Measurements from ENCODE around the gene PARVB.

Gene PARVB

DNA sequence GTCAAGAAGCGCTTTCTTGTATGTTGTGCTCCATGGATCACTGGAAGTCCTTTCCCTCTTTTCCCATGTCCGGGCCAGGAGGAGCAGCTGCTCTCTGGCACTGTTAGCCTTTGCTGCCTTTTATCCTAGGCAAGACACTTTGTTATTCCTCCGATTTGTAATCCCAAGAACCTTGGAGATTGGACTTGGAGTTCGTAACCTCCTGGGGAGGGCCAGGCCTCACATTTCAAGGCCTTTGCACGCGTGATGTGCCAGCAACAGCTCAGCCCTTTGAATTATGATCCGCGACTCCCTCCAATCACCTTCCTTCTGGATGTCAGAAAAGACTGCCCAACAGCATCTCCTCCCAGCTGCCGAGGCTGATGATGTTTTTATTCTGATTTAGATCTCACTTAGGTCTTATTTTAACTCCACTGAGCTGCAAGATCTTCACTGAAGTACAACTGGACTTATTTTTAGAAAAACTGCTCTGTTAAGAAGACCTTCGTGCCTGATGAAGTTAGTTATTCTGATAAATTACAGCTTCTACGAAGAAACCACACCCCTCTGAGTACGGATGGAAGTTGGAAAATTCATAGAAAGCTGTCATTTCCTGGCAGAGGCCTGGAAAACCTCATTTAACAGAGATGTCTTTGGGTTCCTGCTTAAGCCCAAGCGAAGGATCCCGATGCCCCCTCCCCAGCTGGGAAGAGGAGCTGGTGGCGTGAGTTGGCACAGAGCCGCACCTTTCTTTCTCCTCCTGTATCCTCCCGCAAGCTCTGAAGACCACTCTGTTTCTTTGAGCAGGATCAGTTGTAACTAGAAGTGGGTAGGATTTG is 62.4 kb downstream of the PARVB start:
- DNase-seq (ENCODE audit: low read depth), result peak; percentile 22
- TF ChIP-seq, protein P1, sequence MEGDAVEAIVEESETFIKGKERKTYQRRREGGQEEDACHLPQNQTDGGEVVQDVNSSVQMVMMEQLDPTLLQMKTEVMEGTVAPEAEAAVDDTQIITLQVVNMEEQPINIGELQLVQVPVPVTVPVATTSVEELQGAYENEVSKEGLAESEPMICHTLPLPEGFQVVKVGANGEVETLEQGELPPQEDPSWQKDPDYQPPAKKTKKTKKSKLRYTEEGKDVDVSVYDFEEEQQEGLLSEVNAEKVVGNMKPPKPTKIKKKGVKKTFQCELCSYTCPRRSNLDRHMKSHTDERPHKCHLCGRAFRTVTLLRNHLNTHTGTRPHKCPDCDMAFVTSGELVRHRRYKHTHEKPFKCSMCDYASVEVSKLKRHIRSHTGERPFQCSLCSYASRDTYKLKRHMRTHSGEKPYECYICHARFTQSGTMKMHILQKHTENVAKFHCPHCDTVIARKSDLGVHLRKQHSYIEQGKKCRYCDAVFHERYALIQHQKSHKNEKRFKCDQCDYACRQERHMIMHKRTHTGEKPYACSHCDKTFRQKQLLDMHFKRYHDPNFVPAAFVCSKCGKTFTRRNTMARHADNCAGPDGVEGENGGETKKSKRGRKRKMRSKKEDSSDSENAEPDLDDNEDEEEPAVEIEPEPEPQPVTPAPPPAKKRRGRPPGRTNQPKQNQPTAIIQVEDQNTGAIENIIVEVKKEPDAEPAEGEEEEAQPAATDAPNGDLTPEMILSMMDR (IDR thresholded peaks at IDR 0.05; ENCODE audit: low read length, missing control alignments), result no peak
- no peak overlapping the region for H3K4me3 ChIP-seq (replicated peaks; ENCODE audit: low read depth, low read length)

- no peak for DNase-seq (ENCODE audit: low read depth)
- no peak overlapping the region for H3K4me3 ChIP-seq (replicated peaks; ENCODE audit: low read depth, low read length)
- TF ChIP-seq, protein P1 (IDR thresholded peaks at IDR 0.05; ENCODE audit: low read length, missing control alignments), result no peak
Observed at GRCh38 chr22:44087089-44087430, 63.0 kb downstream of the PARVB start.

DNA sequence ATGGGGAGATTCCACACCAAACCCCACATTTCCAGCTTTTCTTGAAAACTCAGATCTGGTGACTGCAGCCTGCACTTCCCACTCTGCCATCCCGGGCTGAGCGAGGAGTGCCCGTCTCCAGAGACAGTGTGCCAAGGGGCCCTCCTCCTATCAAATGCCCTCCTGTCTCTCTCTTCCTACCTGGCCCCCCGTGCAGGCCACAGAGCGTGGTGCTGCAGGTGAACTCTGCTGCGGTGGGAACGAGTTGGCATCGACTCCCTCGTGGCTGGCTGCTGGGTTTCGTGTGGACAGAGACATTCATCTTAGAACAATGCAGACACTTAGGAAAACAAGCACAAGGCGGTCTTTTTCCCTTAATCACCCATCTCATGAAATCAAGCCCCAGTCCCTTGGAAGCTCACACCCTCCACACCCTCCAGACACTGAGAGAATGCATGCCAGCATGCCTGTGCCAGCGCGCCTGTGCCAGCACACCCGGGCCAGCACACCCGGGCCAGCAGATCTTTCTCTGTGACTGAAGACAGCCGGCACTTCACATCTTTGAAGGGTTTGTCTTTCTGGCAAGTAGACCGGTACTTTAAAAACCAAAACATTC is 65.0 kb downstream of the PARVB start:
- TF ChIP-seq, protein P1 (IDR thresholded peaks at IDR 0.05; ENCODE audit: low read length, missing control alignments), result no peak
- peak; percentile 18 for DNase-seq (ENCODE audit: low read depth)
- H3K4me3 ChIP-seq (replicated peaks; ENCODE audit: low read depth, low read length), result no peak overlapping the region

- TF ChIP-seq, protein P1 (IDR thresholded peaks at IDR 0.05; ENCODE audit: low read length, missing control alignments), result no peak
- H3K4me3 ChIP-seq (replicated peaks; ENCODE audit: low read depth, low read length), result no peak overlapping the region
- DNase-seq (ENCODE audit: low read depth), result no peak
Observed at GRCh38 chr22:44089717-44090570, 65.8 kb downstream of the PARVB start.

- TF ChIP-seq, protein P1 (IDR thresholded peaks at IDR 0.05; ENCODE audit: low read length, missing control alignments), result no peak
- no peak for DNase-seq (ENCODE audit: low read depth)
- no peak overlapping the region for H3K4me3 ChIP-seq (replicated peaks; ENCODE audit: low read depth, low read length)
Observed at GRCh38 chr22:44090571-44090905, 66.4 kb downstream of the PARVB start.

GRCh38 chr22:44091021-44091721 is 67.1 kb downstream of the PARVB start:
- peak; percentile 31 for DNase-seq (ENCODE audit: low read depth)
- TF ChIP-seq, protein P1 (IDR thresholded peaks at IDR 0.05; ENCODE audit: low read length, missing control alignments), result peak; percentile 36
- H3K4me3 ChIP-seq (replicated peaks; ENCODE audit: low read depth, low read length), result no peak overlapping the region

Data from fibroblast of pulmonary artery (primary cell).